Measurements from ENCODE around the gene RGS6.

DNA sequence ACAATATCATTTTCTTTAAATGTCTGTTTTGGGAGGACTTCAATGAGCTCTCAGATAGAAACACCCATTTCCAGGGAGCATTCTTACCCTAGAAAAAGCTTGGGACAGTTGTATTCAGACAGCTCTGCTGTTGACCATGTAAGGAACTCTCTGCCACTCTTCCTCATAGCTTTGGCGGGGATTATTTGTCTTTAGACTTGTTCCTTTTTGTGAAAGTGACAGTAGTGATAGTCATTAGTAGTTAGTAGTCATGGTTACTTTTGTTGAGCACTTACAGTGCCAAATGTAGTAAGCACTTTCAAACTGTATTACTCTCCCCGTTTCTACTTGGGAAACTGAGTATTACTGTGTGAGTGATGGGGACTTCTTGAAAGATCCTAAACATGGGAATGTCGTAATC is 167.3 kb downstream of the RGS6 start:
- TF ChIP-seq POLR2A (IDR thresholded peaks at IDR 0.05; ENCODE audit: low read depth, low read length) (no peak), TAF1 (IDR thresholded peaks at IDR 0.05; ENCODE audit: borderline replicate concordance, low read depth, low read length) (no peak), POLR2AphosphoS5 (IDR thresholded peaks at IDR 0.05; ENCODE audit: low read depth, low read length) (no peak)

Data from GM12892 (cell line).